HCT116 (cell line): ENCODE results near the gene IQCH. TPM values are rescaled to one million over a fixed set of nuclear protein-coding genes. Genes with fewer than 3 reads are reported as not detected.

Experiments
- ATAC-seq: fragments of 200-7000 bp; cut with Tn5 transposase; 2 replicates; pipeline ENCODE4 v1.9.1; 2020; ENCODE audit warnings: mild to moderate bottlenecking, moderate library complexity
- BruUV-seq: library from RNA; stranded (reverse); fragments of 400-500 nt; replicated peaks from 2 replicates; lab custom pipeline; 2021; lab: Mats Ljungman, UMichigan
- CTCF ChIA-PET: fragments of 300-600 bp; sonication (Branson Sonifier 250); formaldehyde crosslinking; loops from one replicate; lab custom pipeline; 2021; ENCODE audit warnings: antibody characterized with exemption; lab: Charles Lee
- POLR2A ChIA-PET: fragments of 300-600, 350-600 bp; sonication (Branson Sonifier 250); formaldehyde crosslinking; loops from one replicate; lab custom pipeline; 2021; ENCODE audit warnings: antibody characterized with exemption; lab: Charles Lee
- RAD21 ChIA-PET, 2 experiments: fragments of 300-600 bp; sonication (Branson Sonifier 250); formaldehyde crosslinking; loops; one replicate each; lab custom pipeline; 2023; ENCODE audit warnings: low total read pairs in 2 of 2; ENCODE audit not compliant: uncharacterized antibody in 2 of 2, unreplicated experiment in 2 of 2, low non-redundant PET in 1 of 2; lab: Charles Lee
- DNase-seq: peaks from one replicate; pipeline ENCODE4 v3.0.0-alpha.2; 2010; ENCODE audit warnings: low read depth, low spot score
- H2AFZ ChIP-seq: fragments of 200-600 bp; shearing (Covaris generic), sonication (generic); 2 replicates; pipeline ENCODE4 v1.6.1; 2017; ENCODE audit warnings: low read depth, mixed run types, mixed read lengths, antibody characterized with exemption, low read length; ENCODE audit not compliant: poor library complexity, severe bottlenecking
- H3K27ac ChIP-seq: 2 replicates; pipeline ENCODE4 v1.5.1; 2012; ENCODE audit warnings: low read depth, low read length
- H3K27me3 ChIP-seq: fragments of 200-600 bp; sonication (generic); 2 replicates; pipeline ENCODE4 v1.6.1; 2016; ENCODE audit warnings: mixed run types, low read length, mixed read lengths; ENCODE audit not compliant: insufficient read depth
- H3K36me3 ChIP-seq, 2 experiments: fragments of 200-500 bp in 1 of 2; fragments of 200-600 bp in 1 of 2; sonication (Bioruptor generic) in 1 of 2; sonication (generic) in 1 of 2; 2 replicates each; pipeline versions ENCODE4 v1.5.1 to v1.6.1; 2014 to 2016; ENCODE audit warnings: low read length in 2 of 2, inconsistent platforms in 1 of 2, mixed read lengths in 1 of 2, mixed run types in 1 of 2; ENCODE audit not compliant: insufficient read depth in 2 of 2, control insufficient read depth in 1 of 2
- H3K4me1 ChIP-seq, 2 experiments: fragments of 200-600 bp in 1 of 2; sonication (generic) in 1 of 2; 2 replicates each; pipeline versions ENCODE4 v1.5.1 to v1.6.1; 2012 to 2017; ENCODE audit warnings: low read length in 2 of 2, inconsistent platforms in 1 of 2, mild to moderate bottlenecking in 1 of 2, mixed read lengths in 1 of 2, mixed run types in 1 of 2, moderate library complexity in 1 of 2; ENCODE audit not compliant: insufficient read depth in 2 of 2, control insufficient read depth in 1 of 2
- H3K4me2 ChIP-seq: fragments of 200-600 bp; sonication (generic); 2 replicates; pipeline ENCODE4 v1.6.1; 2017; ENCODE audit warnings: mixed run types, low read length, mixed read lengths
- H3K4me3 ChIP-seq, 2 experiments: fragments of 200-600 bp in 1 of 2; sonication (generic) in 1 of 2; replicated peaks in 1 of 2; 2 replicates each; pipeline ENCODE4 v1.5.1; 2011 to 2016; ENCODE audit warnings: low read length in 2 of 2, control low read depth in 1 of 2, low read depth in 1 of 2, mild to moderate bottlenecking in 1 of 2, mixed read lengths in 1 of 2, mixed run types in 1 of 2
- H3K79me2 ChIP-seq: fragments of 200-600 bp; sonication (generic); 2 replicates; pipeline ENCODE4 v1.6.1; 2017; ENCODE audit warnings: mild to moderate bottlenecking, mixed run types, low read length, moderate library complexity, mixed read lengths; ENCODE audit not compliant: insufficient read depth
- H3K9ac ChIP-seq: fragments of 200-600 bp; sonication (generic); 2 replicates; pipeline ENCODE4 v1.6.1; 2016; ENCODE audit warnings: low read length, mixed read lengths
- H3K9me2 ChIP-seq: fragments of 200-600 bp; sonication (generic), shearing (Covaris generic); 2 replicates; pipeline ENCODE4 v1.6.1; 2017; ENCODE audit warnings: mixed run types, mild to moderate bottlenecking, moderate library complexity; ENCODE audit not compliant: insufficient read depth
- H3K9me3 ChIP-seq, 2 experiments: fragments of 200-500 bp in 1 of 2; fragments of 200-600 bp in 1 of 2; sonication (Bioruptor generic) in 1 of 2; sonication (generic) in 1 of 2; 2 replicates each; pipeline ENCODE4 v1.6.1; 2014 to 2017; ENCODE audit warnings: low read length in 2 of 2, mixed read lengths in 2 of 2, inconsistent platforms in 1 of 2, low read depth in 1 of 2, mild to moderate bottlenecking in 1 of 2, mixed run types in 1 of 2, moderate library complexity in 1 of 2; ENCODE audit not compliant: control insufficient read depth in 1 of 2, insufficient read depth in 1 of 2
- H4K20me1 ChIP-seq: fragments of 200-600 bp; sonication (generic), shearing (Covaris generic); 2 replicates; pipeline ENCODE4 v1.6.1; 2017; ENCODE audit warnings: mixed run types, mild to moderate bottlenecking, moderate library complexity; ENCODE audit not compliant: insufficient read depth
- CEBPB ChIP-seq: IDR thresholded peaks from 2 replicates; pipeline ENCODE4 v1.6.1; 2012; ENCODE audit warnings: low read depth
- EGR1 ChIP-seq: IDR thresholded peaks from 2 replicates; pipeline ENCODE4 v1.6.1; 2012; ENCODE audit warnings: low read depth
- EZH2phosphoT487 ChIP-seq: fragments of 200-600 bp; IDR thresholded peaks from 2 replicates; pipeline ENCODE4 v1.6.1; 2018; ENCODE audit warnings: antibody characterized with exemption, borderline replicate concordance
- FOSL1 ChIP-seq: IDR thresholded peaks from 2 replicates; pipeline ENCODE4 v1.6.1; 2012; ENCODE audit warnings: low read depth
- JUND ChIP-seq: IDR thresholded peaks from 2 replicates; pipeline ENCODE4 v1.6.1; 2012
- RAD21 ChIP-seq: IDR thresholded peaks from 2 replicates; pipeline ENCODE4 v1.6.1; 2012; ENCODE audit warnings: low read depth, mild to moderate bottlenecking
- SIN3A ChIP-seq: IDR thresholded peaks from 2 replicates; pipeline ENCODE4 v1.6.1; 2012; ENCODE audit warnings: low read depth
- SP1 ChIP-seq: IDR thresholded peaks from 2 replicates; pipeline ENCODE4 v1.6.1; 2012; ENCODE audit warnings: low read depth
- SRF ChIP-seq: IDR thresholded peaks from 2 replicates; pipeline ENCODE4 v1.6.1; 2012; ENCODE audit warnings: low read depth
- YY1 ChIP-seq: IDR thresholded peaks from 2 replicates; pipeline ENCODE4 v1.6.1; 2011; ENCODE audit warnings: low read length, low read depth, moderate library complexity, mild to moderate bottlenecking; ENCODE audit not compliant: insufficient replicate concordance; ENCODE audit errors: extremely low read depth
- ZFX ChIP-seq: fragments of 450-650 bp; IDR thresholded peaks from 2 replicates; pipeline ENCODE4 v1.6.1; 2017
- ZNF274 ChIP-seq: fragments of 200-500 bp; sonication (Bioruptor generic); IDR thresholded peaks from 2 replicates; pipeline ENCODE4 v1.6.1; 2014; ENCODE audit warnings: mild to moderate bottlenecking, low read depth, low read length, inconsistent platforms
- intact Hi-C: fragments of 100-400 bp; cut with micrococcal nuclease; formaldehyde crosslinking; loops from 2 replicates; pipeline ENCODE4 v1.10.0; 2022
- total RNA-seq: library from RNA; stranded (reverse); gene quantifications from one replicate; pipeline ENCODE4 v1.2.1, GENCODE V29; 2021; ENCODE audit not compliant: unreplicated experiment
- TF ChIP-seq, protein P1 (sequence below): IDR thresholded peaks from 2 replicates; pipeline ENCODE4 v1.6.1; 2012
- TF ChIP-seq, protein P2 (sequence below): IDR thresholded peaks from 2 replicates; pipeline ENCODE4 v1.6.1; 2012

Gene IQCH
- total RNA-seq, 1 experiment from 2014 or later, result 4.6 TPM

DNA sequence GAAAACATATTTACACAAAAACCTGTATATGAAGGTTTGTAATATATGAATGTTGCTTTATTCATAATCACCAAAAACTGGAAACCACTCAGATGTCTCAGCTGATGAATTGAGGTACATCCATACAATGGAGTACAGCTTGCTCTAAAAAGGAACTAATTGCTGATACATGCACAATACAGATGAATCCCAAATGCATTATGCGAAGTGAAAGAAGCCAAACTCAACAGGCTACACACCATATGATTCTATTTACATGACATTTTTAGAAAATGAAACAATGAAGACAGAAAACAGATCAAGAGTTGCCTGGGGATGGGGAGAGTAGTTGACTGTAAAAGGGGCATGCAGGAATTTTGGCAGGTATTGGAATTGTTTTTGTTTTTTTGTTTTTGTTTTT is 95.5 kb downstream of the IQCH start:
- intact Hi-C loops, result no loop called here
- ChIA-PET POLR2A (no interaction called here), RAD21 (no interaction called here), CTCF (no interaction called here)
- Histone ChIP-seq H3K27ac (no peak overlapping the region), H4K20me1 (no peaks in the 10 kb centered on the region), H3K27me3 (no peaks in the 10 kb centered on the region), H3K79me2 (no peaks in the 10 kb centered on the region), H3K9ac (no peak overlapping the region), H3K4me1 (no peaks in the 10 kb centered on the region), H2AFZ (no peak overlapping the region), H3K4me3 (no peak overlapping the region), H3K9me2 (no peaks in the 10 kb centered on the region), H3K36me3 (no peaks in the 10 kb centered on the region), H3K4me2 (no peak overlapping the region), H3K9me3 (peaks cover 0 to 6% of the 10 kb centered on the region in 2 experiments; a peak in 1 of 4 replicates)
- TF ChIP-seq SIN3A, result no peak
- TF ChIP-seq, protein P1, sequence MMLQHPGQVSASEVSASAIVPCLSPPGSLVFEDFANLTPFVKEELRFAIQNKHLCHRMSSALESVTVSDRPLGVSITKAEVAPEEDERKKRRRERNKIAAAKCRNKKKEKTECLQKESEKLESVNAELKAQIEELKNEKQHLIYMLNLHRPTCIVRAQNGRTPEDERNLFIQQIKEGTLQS, result no peak
- no peak for TF ChIP-seq CEBPB
- TF ChIP-seq EZH2phosphoT487, result no peak
- TF ChIP-seq, protein P2, sequence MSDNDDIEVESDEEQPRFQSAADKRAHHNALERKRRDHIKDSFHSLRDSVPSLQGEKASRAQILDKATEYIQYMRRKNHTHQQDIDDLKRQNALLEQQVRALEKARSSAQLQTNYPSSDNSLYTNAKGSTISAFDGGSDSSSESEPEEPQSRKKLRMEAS, result no peak
- TF ChIP-seq SRF, result no peak
- no peak for TF ChIP-seq ZFX
- no peak for TF ChIP-seq YY1
- TF ChIP-seq EGR1, result no peak
- TF ChIP-seq SP1, result no peak
- no peak for TF ChIP-seq JUND
- DNase-seq, result no peak
- ATAC-seq, result no peak
- BruUV-seq, result no TSS peak

DNA sequence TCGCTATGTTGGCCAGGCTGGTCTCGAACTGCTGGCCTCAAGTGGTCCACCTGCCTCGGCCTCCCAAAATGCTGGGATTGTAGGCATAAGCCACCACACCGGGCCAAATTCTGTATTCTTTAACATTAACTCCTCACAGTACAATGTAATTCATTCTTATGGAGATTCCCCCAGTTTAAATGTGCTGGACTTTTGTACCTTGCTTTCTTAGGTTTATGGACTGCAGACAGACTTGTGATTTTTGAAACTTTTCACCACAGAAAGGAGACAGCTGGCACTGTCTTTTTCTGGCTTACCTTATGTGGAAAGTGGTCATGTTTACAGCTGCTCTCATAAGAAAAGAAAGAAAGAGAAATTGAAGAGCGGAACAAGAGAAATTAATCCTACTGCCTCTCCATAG is 103.8 kb downstream of the IQCH start:
- no peak overlapping the region for H3K4me2 ChIP-seq
- no peaks in the 10 kb centered on the region for H3K27me3 ChIP-seq
- no peak for TF ChIP-seq ZNF274
- TF ChIP-seq EGR1, result no peak
- no peak for TF ChIP-seq RAD21
- no peak for TF ChIP-seq FOSL1
- no peak overlapping the region for H2AFZ ChIP-seq
- no peaks in the 10 kb centered on the region for H3K9me2 ChIP-seq
- ATAC-seq, result no peak
- CTCF ChIA-PET, result no interaction called here
- POLR2A ChIA-PET, result no interaction called here
- no peaks in the 10 kb centered on the region for H3K36me3 ChIP-seq
- no peaks in the 10 kb centered on the region for H3K4me1 ChIP-seq
- no peak for DNase-seq
- H3K79me2 ChIP-seq, result no peaks in the 10 kb centered on the region
- BruUV-seq, result no TSS peak
- RAD21 ChIA-PET, result no interaction called here
- H3K9me3 ChIP-seq, result no peaks in the 10 kb centered on the region
- H3K9ac ChIP-seq, result no peak overlapping the region
- intact Hi-C loops, result no loop called here
- H3K27ac ChIP-seq, result no peak overlapping the region
- H4K20me1 ChIP-seq, result no peaks in the 10 kb centered on the region
- no peak overlapping the region for H3K4me3 ChIP-seq
